Activated effector memory CD4-positive, alpha-beta T cell treated with Interleukin-2 at 50 U/mL for 16 hours (primary cell): ENCODE results near the gene NHS.

ENCODE experiments used
- DNase-seq: peaks from one replicate; pipeline ENCODE4 v3.0.0-alpha.2; 2020

The NHS gene

GRCh38 chrX:17595456-17596035 lies 220.5 kb downstream of the NHS start:
- DNase-seq = no peak

GRCh38 chrX:17596061-17596460 lies 221.1 kb downstream of the NHS start:
- no peak for DNase-seq

GRCh38 chrX:17596546-17597205 lies 221.7 kb downstream of the NHS start:
- DNase-seq = no peak

- DNase-seq = no peak
Observed at GRCh38 chrX:17597327-17597726, 222.3 kb downstream of the NHS start.

- DNase-seq = no peak
Observed at GRCh38 chrX:17597836-17598439, 222.9 kb downstream of the NHS start.

- no peak for DNase-seq
Observed at GRCh38 chrX:17601441-17602200, 226.6 kb downstream of the NHS start.

GRCh38 chrX:17602245-17602644 lies 227.2 kb downstream of the NHS start:
- DNase-seq = no peak

GRCh38 chrX:17603196-17603595 lies 228.2 kb downstream of the NHS start:
- DNase-seq = no peak

- no peak for DNase-seq
Observed at GRCh38 chrX:17605676-17606075, 230.7 kb downstream of the NHS start.

GRCh38 chrX:17606231-17606630 lies 231.2 kb downstream of the NHS start:
- DNase-seq = no peak

GRCh38 chrX:17608888-17609287 lies 233.9 kb downstream of the NHS start:
- DNase-seq = no peak

GRCh38 chrX:17610788-17611187 lies 235.8 kb downstream of the NHS start:
- DNase-seq = no peak

- no peak for DNase-seq
Observed at GRCh38 chrX:17613979-17614588, 239.1 kb downstream of the NHS start.

- DNase-seq = no peak
Observed at GRCh38 chrX:17616936-17617335, 241.9 kb downstream of the NHS start.

GRCh38 chrX:17617806-17618205 lies 242.8 kb downstream of the NHS start:
- no peak for DNase-seq

- no peak for DNase-seq
Observed at GRCh38 chrX:17621566-17622270, 246.7 kb downstream of the NHS start.

- DNase-seq = no peak
Observed at GRCh38 chrX:17622331-17622730, 247.3 kb downstream of the NHS start.

GRCh38 chrX:17623750-17624149 lies 248.8 kb downstream of the NHS start:
- no peak for DNase-seq

GRCh38 chrX:17627026-17627425 lies 252.0 kb downstream of the NHS start:
- DNase-seq = no peak

- DNase-seq = no peak
Observed at GRCh38 chrX:17628976-17629375, 254.0 kb downstream of the NHS start.

GRCh38 chrX:17629519-17629918 lies 254.5 kb downstream of the NHS start:
- DNase-seq = no peak

- DNase-seq = no peak
Observed at GRCh38 chrX:17631647-17632046, 256.6 kb downstream of the NHS start.

GRCh38 chrX:17632942-17633341 lies 257.9 kb downstream of the NHS start:
- no peak for DNase-seq
